ENCODE data around the gene GJC2. TPM values are rescaled to one million over a fixed set of nuclear protein-coding genes. Genes with fewer than 3 reads are reported as not detected.
A peak's percentile ranks its signal among the peaks of the same experiment; 100 is the strongest.
"Not testable (repeated sequence)": the region's sequence is repeated elsewhere in the genome, so short reads cannot be mapped to it uniquely, and the experiment has no call there.

The GJC2 gene
- total and polyA plus RNA-seq, 12 donors, result 0.61 to 1.5 (median 1.2) TPM

DNA sequence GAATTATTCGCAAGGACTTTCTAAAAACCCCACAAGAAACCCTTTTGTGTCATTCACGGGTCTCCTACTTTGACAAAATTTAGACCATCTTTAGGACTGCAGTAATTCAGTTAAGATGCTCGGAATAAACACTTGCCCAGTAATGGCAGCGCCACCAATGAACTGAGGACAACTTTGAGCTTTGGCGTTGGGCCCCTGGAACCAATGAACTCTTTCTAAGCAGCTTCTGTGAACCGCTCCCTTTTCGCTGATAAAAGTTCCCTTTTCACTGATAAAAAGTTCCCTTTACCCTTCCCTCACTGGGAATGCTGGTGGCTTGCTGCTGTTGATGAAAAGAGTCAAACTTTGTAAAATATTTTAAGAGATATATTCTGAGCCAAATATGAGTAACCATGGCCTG, 39.2 kb upstream of the GJC2 start:
- H3K4me3 ChIP-seq, result peak overlapping the region in 3 of 10 donors; percentile 94 to 99 (median 99)
- TF ChIP-seq, protein P1, sequence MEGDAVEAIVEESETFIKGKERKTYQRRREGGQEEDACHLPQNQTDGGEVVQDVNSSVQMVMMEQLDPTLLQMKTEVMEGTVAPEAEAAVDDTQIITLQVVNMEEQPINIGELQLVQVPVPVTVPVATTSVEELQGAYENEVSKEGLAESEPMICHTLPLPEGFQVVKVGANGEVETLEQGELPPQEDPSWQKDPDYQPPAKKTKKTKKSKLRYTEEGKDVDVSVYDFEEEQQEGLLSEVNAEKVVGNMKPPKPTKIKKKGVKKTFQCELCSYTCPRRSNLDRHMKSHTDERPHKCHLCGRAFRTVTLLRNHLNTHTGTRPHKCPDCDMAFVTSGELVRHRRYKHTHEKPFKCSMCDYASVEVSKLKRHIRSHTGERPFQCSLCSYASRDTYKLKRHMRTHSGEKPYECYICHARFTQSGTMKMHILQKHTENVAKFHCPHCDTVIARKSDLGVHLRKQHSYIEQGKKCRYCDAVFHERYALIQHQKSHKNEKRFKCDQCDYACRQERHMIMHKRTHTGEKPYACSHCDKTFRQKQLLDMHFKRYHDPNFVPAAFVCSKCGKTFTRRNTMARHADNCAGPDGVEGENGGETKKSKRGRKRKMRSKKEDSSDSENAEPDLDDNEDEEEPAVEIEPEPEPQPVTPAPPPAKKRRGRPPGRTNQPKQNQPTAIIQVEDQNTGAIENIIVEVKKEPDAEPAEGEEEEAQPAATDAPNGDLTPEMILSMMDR (IDR thresholded peaks at IDR 0.05), result no peak
- 87 to 91% methylated on average over 7 of the region's 7 CpGs for WGBS, 2 donors
- H3K9me3 ChIP-seq, result no peaks in the 10 kb centered on the region
- H3K4me1 ChIP-seq, result peaks cover 7 to 26% (median 21%) of the 10 kb centered on the region in 9 donors
- DNase-seq, result no peak
- intact Hi-C loops (cut with DNase I), result no loop called here
- no peak for ATAC-seq
- H3K36me3 ChIP-seq, result peaks cover 0 to 24% (median 10%) of the 10 kb centered on the region in 9 donors
- H3K27ac ChIP-seq, result peak overlapping the region in 4 of 10 donors; percentile 76 to 91 (median 89)
- H3K27me3 ChIP-seq, result no peaks in the 10 kb centered on the region

- WGBS, 2 donors, result 96 to 97% methylated on average over 6 of the region's 6 CpGs
- H3K4me1 ChIP-seq, result peaks cover 7 to 26% (median 21%) of the 10 kb centered on the region in 9 donors
- ATAC-seq; H3K9me3 ChIP-seq; intact Hi-C loops (cut with DNase I); H3K27ac ChIP-seq; H3K27me3 ChIP-seq; H3K4me3 ChIP-seq; DNase-seq: not testable (repeated sequence)
- H3K36me3 ChIP-seq, result peaks cover 0 to 17% (median 8%) of the 10 kb centered on the region in 9 donors
Measured at GRCh38 chr1:228111315-228111714, 38.4 kb upstream of the GJC2 start.

DNA sequence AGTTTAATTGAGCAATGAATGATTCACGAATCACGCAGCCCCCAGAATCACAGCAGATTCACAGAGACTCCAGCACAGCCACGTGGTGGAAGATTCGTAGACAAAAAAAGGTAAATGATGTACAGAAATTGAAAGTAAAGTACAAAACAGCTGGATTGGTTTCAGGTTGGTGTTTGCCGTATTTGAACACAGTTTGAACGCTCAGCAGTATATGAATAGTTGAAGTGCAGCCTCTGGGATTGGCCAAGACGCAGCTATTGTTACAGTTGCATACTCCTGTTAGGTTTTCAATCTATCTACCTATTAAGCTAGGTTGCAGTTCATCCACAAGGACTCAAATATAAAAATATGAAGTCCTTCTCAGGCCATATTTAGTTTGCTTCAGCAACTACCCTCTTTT, 37.6 kb upstream of the GJC2 start:
- no peak for DNase-seq
- Histone ChIP-seq H3K36me3 (peaks cover 0 to 8% (median 0%) of the 10 kb centered on the region in 9 donors), H3K9me3 (no peaks in the 10 kb centered on the region), H3K4me3 (no peak overlapping the region), H3K27ac (no peak overlapping the region), H3K27me3 (no peaks in the 10 kb centered on the region), H3K4me1 (peaks cover 7 to 26% (median 21%) of the 10 kb centered on the region in 9 donors)
- ATAC-seq, result no peak
- 90 to 95% methylated on average over 7 of the region's 7 CpGs for WGBS, 2 donors
- intact Hi-C loops (cut with DNase I), result no loop called here
- TF ChIP-seq, protein P1 (IDR thresholded peaks at IDR 0.05), result no peak

DNA sequence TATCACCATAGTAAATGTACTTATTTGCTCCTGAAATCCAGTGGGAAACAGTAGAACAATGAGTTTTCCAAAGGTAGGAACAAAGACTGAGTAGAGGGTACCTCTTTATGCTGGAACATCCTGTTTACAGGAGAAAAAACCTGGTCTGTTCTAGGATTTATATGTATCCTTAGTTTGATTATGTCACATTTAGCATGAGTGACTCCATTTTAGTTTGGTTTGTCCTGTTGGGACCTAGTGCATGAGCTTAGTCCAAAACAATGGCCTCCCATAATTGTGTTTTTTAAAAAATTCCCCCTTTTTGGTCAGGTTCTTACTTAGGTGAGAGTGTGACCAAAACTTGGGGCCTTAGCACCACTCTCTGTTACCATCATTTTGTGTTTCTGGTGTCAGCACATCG, 37.1 kb upstream of the GJC2 start:
- TF ChIP-seq, protein P1 (IDR thresholded peaks at IDR 0.05), result no peak
- WGBS, 2 donors, result 67 to 88% methylated on average over 1 of the region's 1 CpG
- intact Hi-C loops (cut with DNase I), result no loop called here
- ATAC-seq (no peak), DNase-seq (no peak)
- Histone ChIP-seq H3K4me1 (peaks cover 7 to 23% (median 20%) of the 10 kb centered on the region in 9 donors), H3K27ac (no peak overlapping the region), H3K36me3 (peaks cover 0 to 4% (median 0%) of the 10 kb centered on the region in 9 donors), H3K9me3 (peaks cover 0 to 4% (median 0%) of the 10 kb centered on the region in 11 donors), H3K27me3 (no peaks in the 10 kb centered on the region), H3K4me3 (no peak overlapping the region)

DNA sequence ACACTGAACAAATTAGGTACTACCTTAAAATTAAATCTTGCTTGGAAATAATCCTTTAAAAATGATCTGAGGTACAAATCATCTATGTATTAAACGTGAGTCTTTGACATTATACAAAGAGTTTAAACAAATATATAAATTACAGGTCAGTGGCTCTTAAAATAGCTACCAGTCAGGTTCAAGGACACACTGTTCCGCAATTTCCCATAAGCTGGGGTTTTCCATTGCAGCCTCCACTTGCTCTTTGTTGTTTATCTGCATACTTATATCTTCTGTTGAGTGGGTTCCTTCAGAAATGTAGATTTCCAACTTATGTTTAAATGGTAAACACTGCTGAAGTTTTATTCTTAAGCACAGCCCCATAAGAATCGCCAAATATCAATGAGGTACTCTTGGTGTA, 34.9 kb upstream of the GJC2 start:
- H3K36me3 ChIP-seq, result no peaks in the 10 kb centered on the region
- H3K27me3 ChIP-seq, result no peaks in the 10 kb centered on the region
- H3K27ac ChIP-seq, result no peak overlapping the region
- H3K9me3 ChIP-seq, result peaks cover 0 to 11% (median 0%) of the 10 kb centered on the region in 11 donors
- intact Hi-C loops (cut with DNase I), result no loop called here
- DNase-seq (no peak), ATAC-seq (no peak)
- WGBS, 2 donors, result 71 to 76% methylated on average over 3 of the region's 3 CpGs
- H3K4me3 ChIP-seq, result no peak overlapping the region
- peaks cover 0 to 9% (median 6%) of the 10 kb centered on the region in 9 donors for H3K4me1 ChIP-seq
- TF ChIP-seq, protein P1 (IDR thresholded peaks at IDR 0.05), result no peak
